ENCODE results near the gene CYP21A2. TPM values are rescaled to one million over a fixed set of nuclear protein-coding genes. Genes with fewer than 3 reads are reported as not detected.
"Not testable (repeated sequence)": the region's sequence is repeated elsewhere in the genome, so short reads cannot be mapped to it uniquely, and the experiment has no call there.

The CYP21A2 gene
- total RNA-seq (under 1 TPM; 0.23 to 0.47 TPM), polyA plus RNA-seq (ENCODE audit: insufficient read length in 6 of 6) (1 to 10 TPM in 2 of 6 donors, under 1 TPM in 4; 0.65 to 1.6 (median 0.88) TPM)
- long read RNA-seq, donor 1 = 0 reads
- long read RNA-seq, donor 2 = 0 reads
- long read RNA-seq, donor 3 = 0 reads
- long read RNA-seq, donor 4 = 0 reads
- long read RNA-seq, donor 5 = 0 reads
- long read RNA-seq, donor 6, partial matches to known transcripts = 0 of 1 reads
- long read RNA-seq, donor 6, other reads (novel, unspliced or antisense) = 0 of 1 reads
- long read RNA-seq, donor 7 = 0 reads
- long read RNA-seq, donor 8 = 0 reads
- long read RNA-seq, donor 9 = 0 reads
- long read RNA-seq, donor 10 = 0 reads
- long read RNA-seq, donor 11 = 0 reads
- long read RNA-seq, donor 12 = 0 reads

DNA sequence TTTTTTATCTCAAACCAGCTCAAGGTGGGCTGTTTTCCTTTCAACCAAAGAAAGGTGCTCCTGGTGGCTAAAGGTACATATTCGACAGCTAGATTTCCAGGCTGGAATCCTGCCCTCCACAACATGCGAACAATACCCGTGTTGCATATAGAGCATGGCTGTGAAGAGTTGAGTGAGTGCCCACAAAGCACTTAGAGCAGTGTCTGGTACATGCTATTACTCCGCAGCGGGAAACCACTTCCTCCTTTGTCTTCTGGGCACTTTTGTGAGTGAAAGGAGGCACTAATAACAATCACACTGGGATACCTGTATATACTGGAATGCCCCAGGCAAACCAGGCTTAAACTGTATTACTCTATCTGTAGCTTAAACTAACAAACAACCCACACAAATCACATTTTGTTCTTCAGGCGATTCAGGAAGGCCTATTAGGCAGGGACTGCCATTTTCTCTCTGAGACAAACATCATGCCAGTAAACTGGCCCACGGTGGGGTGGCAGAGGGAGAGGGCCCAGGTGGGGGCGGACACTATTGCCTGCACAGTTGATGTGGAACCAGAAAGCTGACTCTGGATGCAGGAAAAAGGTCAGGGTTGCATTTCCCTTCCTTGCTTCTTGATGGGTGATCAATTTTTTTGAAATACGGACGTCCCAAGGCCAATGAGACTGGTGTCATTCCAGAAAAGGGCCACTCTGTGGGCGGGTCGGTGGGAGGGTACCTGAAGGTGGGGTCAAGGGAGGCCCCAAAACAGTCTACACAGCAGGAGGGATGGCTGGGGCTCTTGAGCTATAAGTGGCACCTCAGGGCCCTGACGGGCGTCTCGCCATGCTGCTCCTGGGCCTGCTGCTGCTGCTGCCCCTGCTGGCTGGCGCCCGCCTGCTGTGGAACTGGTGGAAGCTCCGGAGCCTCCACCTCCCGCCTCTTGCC, at the start of gene CYP21A2:
CYP21A2 (plus strand) TSS at position 818 of the 927 bp plus-strand sequence; CDS start at position 826, 8 bp downstream.
- H3K9me3 ChIP-seq; H3K36me3 ChIP-seq; intact Hi-C loops (cut with DNase I); H3K27me3 ChIP-seq; H3K4me1 ChIP-seq; H3K4me3 ChIP-seq; H3K27ac ChIP-seq: not testable (repeated sequence)
- peak; percentile 44 for ATAC-seq
- DNase-seq = peak in 1 of 4 donors; percentile 37

DNA sequence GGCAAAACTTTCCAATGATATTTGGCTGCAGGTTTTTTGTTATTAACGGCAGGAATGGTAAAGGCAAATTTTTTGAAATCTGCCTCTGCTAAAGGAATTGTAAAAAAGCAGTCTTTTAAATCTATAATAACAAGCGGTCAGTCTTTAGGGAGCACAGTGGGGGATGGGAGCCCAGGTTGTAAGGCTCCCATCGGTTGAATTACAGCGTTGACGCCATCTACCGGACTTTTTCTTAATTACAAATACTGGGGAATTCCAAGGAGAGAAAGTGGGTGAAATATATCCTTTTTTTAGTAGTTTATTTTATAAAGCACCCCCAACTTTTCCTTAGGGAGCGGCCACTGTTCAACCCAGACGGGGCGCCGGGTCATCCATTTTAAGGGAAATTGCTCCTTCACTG, 48.9 kb upstream of the CYP21A2 start:
- intact Hi-C loops (cut with DNase I); H3K27ac ChIP-seq; H3K27me3 ChIP-seq; H3K4me1 ChIP-seq; H3K4me3 ChIP-seq; H3K36me3 ChIP-seq; DNase-seq; H3K9me3 ChIP-seq: not testable (repeated sequence)
- peak; percentile 34 for ATAC-seq

DNA sequence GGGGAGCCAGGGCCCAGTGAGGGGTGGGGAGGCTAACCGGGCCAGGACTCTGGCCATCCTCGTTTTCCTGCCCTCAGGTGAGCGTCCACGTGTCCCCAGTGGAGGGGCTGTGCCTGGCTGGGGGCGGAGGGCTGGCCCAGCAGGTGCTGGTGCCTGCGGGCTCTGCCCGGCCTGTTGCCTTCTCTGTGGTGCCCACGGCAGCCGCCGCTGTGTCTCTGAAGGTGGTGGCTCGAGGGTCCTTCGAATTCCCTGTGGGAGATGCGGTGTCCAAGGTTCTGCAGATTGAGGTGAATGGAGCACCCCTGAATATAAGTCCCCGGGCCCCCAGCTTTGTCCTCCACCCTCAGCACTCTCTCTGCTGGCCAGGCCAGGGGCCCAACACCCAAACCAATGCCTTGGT, 43.8 kb upstream of the CYP21A2 start:
- H3K9me3 ChIP-seq; H3K27me3 ChIP-seq; H3K36me3 ChIP-seq; H3K4me1 ChIP-seq; intact Hi-C loops (cut with DNase I); H3K27ac ChIP-seq; ATAC-seq; H3K4me3 ChIP-seq: not testable (repeated sequence)
- DNase-seq = peak in 1 of 4 donors; percentile 33

DNA sequence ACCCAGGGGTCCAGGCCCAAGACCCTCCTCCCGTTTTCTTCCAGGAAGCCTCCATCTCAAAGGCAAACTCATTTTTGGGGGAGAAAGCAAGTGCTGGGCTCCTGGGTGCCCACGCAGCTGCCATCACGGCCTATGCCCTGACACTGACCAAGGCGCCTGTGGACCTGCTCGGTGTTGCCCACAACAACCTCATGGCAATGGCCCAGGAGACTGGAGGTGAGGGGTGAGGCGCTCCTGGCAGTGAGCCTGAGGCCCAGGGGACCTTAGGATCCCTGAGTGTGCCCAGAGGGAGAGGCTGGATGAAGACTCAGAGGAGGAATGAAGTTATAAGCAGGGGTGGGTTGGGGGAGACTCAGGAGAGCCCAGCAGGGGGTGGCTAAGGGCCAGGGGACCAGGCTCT, 41.8 kb upstream of the CYP21A2 start:
- DNase-seq = peak in 1 of 4 donors; percentile 51
- H3K27me3 ChIP-seq; H3K4me3 ChIP-seq; H3K36me3 ChIP-seq; ATAC-seq; H3K27ac ChIP-seq; intact Hi-C loops (cut with DNase I); H3K4me1 ChIP-seq; H3K9me3 ChIP-seq: not testable (repeated sequence)

DNA sequence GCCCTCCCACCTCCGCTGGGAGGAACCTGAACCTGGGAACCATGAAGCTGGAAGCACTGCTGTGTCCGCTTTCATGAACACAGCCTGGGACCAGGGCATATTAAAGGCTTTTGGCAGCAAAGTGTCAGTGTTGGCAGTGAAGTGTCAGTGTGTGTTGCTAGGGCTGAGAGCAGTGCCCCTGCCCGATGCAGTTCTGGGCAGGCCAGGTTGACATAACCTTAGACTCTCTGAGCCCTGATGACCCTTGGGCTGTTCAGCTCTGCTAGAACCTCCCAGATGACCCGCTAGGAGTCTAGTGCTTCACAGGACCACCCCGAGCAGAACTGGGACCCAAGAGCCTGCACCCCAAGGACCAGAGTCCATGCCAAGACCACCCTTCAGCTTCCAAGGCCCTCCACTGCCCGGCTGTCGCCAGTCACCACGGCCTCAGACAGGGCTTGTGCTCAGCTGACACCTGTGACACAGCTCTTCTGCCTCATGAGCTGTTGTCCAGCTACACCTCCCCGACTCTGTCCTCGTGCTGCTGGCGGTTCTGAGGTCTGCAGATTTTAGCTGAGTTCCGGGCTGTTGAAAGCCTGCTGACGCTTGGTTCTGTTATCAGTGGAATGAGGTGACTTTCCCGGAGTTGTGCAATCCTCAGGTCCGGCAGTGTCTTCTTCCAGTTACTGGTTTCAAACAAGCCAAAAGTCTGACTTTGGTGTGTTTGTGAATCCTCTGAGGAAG, 35.5 kb upstream of the CYP21A2 start:
- ATAC-seq = peak; percentile 31
- H3K27me3 ChIP-seq; H3K36me3 ChIP-seq; H3K4me3 ChIP-seq; DNase-seq; H3K9me3 ChIP-seq; H3K27ac ChIP-seq; intact Hi-C loops (cut with DNase I); H3K4me1 ChIP-seq: not testable (repeated sequence)

DNA sequence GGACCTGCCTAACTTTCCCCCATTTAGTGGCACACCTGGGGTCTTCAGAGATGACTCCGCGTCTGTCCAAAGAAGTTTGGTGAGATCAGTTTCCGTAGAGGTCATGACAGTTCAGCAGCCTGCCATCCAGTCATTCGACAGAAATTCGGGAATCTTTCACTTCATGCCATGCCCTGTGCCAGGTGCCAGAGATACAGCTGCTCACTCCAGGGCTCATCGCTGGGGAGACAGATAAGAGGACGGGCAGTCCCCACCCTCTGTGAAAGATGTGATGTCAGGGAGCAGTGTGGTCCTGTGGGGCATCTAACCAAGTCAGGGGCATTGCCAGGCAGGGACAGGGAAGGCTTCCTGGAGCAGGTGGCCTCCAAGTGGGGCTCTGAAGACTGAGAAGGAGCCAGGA, 34.9 kb upstream of the CYP21A2 start:
- H3K9me3 ChIP-seq; H3K4me3 ChIP-seq; ATAC-seq; H3K4me1 ChIP-seq; H3K27ac ChIP-seq; H3K27me3 ChIP-seq; H3K36me3 ChIP-seq; DNase-seq; intact Hi-C loops (cut with DNase I): not testable (repeated sequence)

DNA sequence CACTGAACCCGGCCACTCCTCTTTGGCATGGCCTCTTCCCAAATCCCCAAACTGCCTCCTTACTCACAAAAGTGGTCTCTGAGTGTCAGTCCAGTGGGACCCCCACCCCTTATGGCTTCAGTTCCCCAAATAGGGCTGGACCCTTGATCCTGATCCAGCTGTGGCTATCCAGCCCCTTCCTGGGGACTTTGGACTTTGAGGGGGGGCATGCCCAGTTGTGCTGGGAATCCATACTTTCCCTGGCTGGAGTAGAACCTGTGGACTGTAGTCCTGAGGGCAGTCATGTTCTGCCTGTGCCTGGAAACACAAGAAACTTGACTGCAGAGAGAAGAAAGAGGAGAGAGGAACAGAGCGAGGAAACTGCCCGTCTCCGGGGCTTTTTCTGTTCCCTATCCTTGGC, 33.8 kb upstream of the CYP21A2 start:
- H3K4me3 ChIP-seq; H3K27me3 ChIP-seq; H3K9me3 ChIP-seq; H3K36me3 ChIP-seq; H3K27ac ChIP-seq; intact Hi-C loops (cut with DNase I); H3K4me1 ChIP-seq; ATAC-seq; DNase-seq: not testable (repeated sequence)

DNA sequence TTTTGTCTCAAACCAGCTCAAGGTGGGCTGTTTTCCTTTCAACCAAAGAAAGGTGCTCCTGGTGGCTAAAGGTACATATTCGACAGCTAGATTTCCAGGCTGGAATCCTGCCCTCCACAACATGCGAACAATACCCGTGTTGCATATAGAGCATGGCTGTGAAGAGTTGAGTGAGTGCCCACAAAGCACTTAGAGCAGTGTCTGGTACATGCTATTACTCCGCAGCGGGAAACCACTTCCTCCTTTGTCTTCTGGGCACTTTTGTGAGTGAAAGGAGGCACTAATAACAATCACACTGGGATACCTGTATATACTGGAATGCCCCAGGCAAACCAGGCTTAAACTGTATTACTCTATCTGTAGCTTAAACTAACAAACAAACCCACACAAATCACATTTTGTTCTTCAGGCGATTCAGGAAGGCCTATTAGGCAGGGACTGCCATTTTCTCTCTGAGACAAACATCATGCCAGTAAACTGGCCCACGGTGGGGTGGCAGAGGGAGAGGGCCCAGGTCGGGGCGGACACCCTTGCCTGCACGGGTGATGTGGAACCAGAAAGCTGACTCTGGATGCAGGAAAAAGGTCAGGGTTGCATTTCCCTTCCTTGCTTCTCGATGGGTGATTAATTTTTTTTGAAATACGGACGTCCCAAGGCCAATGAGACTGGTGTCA, 33.2 kb upstream of the CYP21A2 start:
- H3K36me3 ChIP-seq; intact Hi-C loops (cut with DNase I); H3K4me1 ChIP-seq; H3K9me3 ChIP-seq; H3K4me3 ChIP-seq; H3K27ac ChIP-seq; H3K27me3 ChIP-seq: not testable (repeated sequence)
- DNase-seq (peak in 1 of 4 donors; percentile 25), ATAC-seq (peak; percentile 61)

DNA sequence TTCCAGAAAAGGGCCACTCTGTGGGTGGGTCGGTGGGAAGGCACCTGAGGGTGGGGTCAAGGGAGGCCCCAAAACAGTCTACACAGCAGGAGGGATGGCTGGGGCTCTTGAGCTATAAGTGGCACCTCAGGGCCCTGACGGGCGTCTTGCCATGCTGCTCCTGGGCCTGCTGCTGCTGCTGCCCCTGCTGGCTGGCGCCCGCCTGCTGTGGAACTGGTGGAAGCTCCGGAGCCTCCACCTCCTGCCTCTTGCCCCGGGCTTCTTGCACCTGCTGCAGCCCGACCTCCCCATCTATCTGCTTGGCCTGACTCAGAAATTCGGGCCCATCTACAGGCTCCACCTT, 32.7 kb upstream of the CYP21A2 start:
- H3K9me3 ChIP-seq; H3K27ac ChIP-seq; ATAC-seq; H3K36me3 ChIP-seq; intact Hi-C loops (cut with DNase I); H3K4me3 ChIP-seq; H3K27me3 ChIP-seq; H3K4me1 ChIP-seq: not testable (repeated sequence)
- DNase-seq = peak in 1 of 4 donors; percentile 41

DNA sequence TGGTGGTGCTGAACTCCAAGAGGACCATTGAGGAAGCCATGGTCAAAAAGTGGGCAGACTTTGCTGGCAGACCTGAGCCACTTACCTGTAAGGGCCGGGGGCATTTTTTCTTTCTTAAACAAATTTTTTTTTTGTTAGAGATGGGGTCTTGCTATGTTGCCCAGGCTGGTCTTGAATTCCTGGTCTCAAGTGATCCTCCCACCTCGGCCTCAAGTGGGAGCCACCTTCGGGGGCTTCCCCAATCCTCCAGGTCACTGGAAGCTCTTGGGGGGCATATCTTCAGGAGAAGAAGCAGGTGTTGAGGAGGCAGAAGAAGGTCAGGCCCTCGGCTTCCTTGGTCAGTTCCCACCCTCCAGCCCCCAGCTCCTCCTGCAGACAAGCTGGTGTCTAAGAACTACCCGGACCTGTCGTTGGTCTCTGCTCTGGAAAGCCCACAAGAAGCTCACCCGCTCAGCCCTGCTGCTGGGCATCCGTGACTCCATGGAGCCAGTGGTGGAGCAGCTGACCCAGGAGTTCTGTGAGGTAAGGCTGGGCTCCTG, 32.2 kb upstream of the CYP21A2 start:
- intact Hi-C loops (cut with DNase I); H3K27me3 ChIP-seq; H3K4me3 ChIP-seq; H3K9me3 ChIP-seq; ATAC-seq; H3K27ac ChIP-seq; H3K4me1 ChIP-seq; H3K36me3 ChIP-seq: not testable (repeated sequence)
- peak in 1 of 4 donors; percentile 16 for DNase-seq

DNA sequence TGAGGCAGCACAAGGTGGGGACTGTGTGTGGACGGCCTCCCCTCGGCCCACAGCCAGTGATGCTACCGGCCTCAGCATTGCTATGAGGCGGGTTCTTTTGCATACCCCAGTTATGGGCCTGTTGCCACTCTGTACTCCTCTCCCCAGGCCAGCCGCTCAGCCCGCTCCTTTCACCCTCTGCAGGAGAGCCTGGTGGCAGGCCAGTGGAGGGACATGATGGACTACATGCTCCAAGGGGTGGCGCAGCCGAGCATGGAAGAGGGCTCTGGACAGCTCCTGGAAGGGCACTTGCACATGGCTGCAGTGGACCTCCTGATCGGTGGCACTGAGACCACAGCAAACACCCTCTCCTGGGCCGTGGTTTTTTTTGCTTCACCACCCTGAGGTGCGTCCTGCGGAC, 31.1 kb upstream of the CYP21A2 start:
- H3K27ac ChIP-seq; H3K27me3 ChIP-seq; H3K4me1 ChIP-seq; ATAC-seq; H3K36me3 ChIP-seq; H3K9me3 ChIP-seq; intact Hi-C loops (cut with DNase I); H3K4me3 ChIP-seq: not testable (repeated sequence)
- DNase-seq = peak in 1 of 4 donors; percentile 50

DNA sequence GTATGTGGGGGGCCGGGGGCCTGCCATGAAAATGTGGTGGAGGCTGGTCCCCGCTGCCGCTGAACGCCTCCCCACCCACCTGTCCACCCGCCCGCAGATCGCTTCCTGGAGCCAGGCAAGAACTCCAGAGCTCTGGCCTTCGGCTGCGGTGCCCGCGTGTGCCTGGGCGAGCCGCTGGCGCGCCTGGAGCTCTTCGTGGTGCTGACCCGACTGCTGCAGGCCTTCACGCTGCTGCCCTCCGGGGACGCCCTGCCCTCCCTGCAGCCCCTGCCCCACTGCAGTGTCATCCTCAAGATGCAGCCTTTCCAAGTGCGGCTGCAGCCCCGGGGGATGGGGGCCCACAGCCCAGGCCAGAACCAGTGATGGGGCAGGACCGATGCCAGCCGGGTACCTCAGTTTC, 30.2 kb upstream of the CYP21A2 start:
- H3K9me3 ChIP-seq; H3K4me3 ChIP-seq; H3K27me3 ChIP-seq; H3K27ac ChIP-seq; H3K4me1 ChIP-seq; intact Hi-C loops (cut with DNase I); DNase-seq; ATAC-seq; H3K36me3 ChIP-seq: not testable (repeated sequence)
